Measurements from ENCODE around the gene ENPP5.

Gene ENPP5

GRCh38 chr6:46113370-46113769, 57.4 kb downstream of the ENPP5 start:
- H3K9ac ChIP-seq (ENCODE audit: low read depth, low read length) = no peak overlapping the region
- no peak overlapping the region for H3K4me3 ChIP-seq (ENCODE audit: low read depth, low read length)
- H3K4me1 ChIP-seq (ENCODE audit: control insufficient read depth, insufficient read depth, low read length) = peaks cover 4% of the 10 kb centered on the region; the same call in 1 of the 2 replicates
- H3K27ac ChIP-seq (ENCODE audit: low read depth, low read length) = no peak overlapping the region
- H3K36me3 ChIP-seq (ENCODE audit: control insufficient read depth, insufficient read depth, low read length) = no peaks in the 10 kb centered on the region
- H3K27me3 ChIP-seq (ENCODE audit: control insufficient read depth, insufficient read depth, low read length) = no peaks in the 10 kb centered on the region
- H3K9me3 ChIP-seq (ENCODE audit: control insufficient read depth, insufficient read depth, low read length) = no peaks in the 10 kb centered on the region
